ENCODE measurements around the gene WDR82. TPM values are rescaled to one million over a fixed set of nuclear protein-coding genes. Genes with fewer than 3 reads are reported as not detected.

Gene WDR82
- total RNA-seq, 4 donors from 2014 or later, result 49.5 to 60.3 (median 56.3) TPM

DNA sequence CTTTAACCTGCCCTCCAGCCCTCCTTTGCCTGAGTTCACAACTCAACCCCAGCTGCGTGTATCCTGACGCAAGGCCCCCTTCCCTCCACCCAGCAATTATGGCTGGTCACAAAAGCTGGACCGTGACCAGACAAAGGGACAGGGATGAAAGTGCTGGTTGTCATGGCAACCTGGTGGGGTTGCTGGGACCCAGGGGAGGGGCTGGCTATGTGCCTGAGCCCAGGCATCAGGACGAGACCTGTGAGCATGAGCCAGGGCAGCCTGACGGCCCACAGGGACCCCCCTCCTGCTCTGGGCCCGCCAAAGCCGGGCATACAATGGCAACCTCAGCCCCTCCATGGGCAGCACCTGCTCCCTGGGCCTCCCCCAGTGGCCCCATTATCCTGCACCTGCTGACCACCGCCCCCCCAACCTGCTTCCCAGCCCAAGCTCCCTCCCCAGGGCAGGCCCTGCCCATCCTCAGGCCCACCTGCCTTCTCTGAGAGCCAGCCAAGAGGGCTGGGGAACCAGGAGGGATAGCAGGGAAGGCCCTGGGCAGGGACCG, 33.2 kb upstream of the WDR82 start:
- TF ChIP-seq CTCF (IDR thresholded peaks at IDR 0.05) (no peak), POLR2A (IDR thresholded peaks at IDR 0.05) (no peak)
- H3K4me3 ChIP-seq (ENCODE audit: low read depth, poor library complexity, severe bottlenecking), result no peak overlapping the region
- intact Hi-C loops (cut with DNase I; ENCODE audit: low total_unique reads), result no loop called here
- DNase-seq (ENCODE audit: low spot score in 2 of 2), result no peak
- 84 to 95% methylated on average over 4 to 6 of the region's 9 CpGs for WGBS, 2 donors

- 82 to 86% methylated on average over 9 of the region's 9 CpGs for WGBS, 2 donors
- intact Hi-C loops (cut with DNase I; ENCODE audit: low total_unique reads), result no loop called here
- DNase-seq (ENCODE audit: low spot score in 2 of 2), result no peak
- H3K4me3 ChIP-seq (ENCODE audit: low read depth, poor library complexity, severe bottlenecking), result no peak overlapping the region
- TF ChIP-seq POLR2A (IDR thresholded peaks at IDR 0.05) (no peak), CTCF (IDR thresholded peaks at IDR 0.05) (no peak)
These were observed 32.6 kb upstream of the WDR82 start for GRCh38 chr3:52310861-52311575.

- intact Hi-C loops (cut with DNase I; ENCODE audit: low total_unique reads), result loop anchor here (5.0 kb wide), 1 partner anchor 79 kb away; no protein-coding TSS in a partner anchor
- no peak for DNase-seq (ENCODE audit: low spot score in 2 of 2)
- TF ChIP-seq POLR2A (IDR thresholded peaks at IDR 0.05) (no peak), CTCF (IDR thresholded peaks at IDR 0.05) (no peak)
- WGBS, 2 donors, result 74 to 79% methylated on average over 1 of the region's 1 CpG
- H3K4me3 ChIP-seq (ENCODE audit: low read depth, poor library complexity, severe bottlenecking), result no peak overlapping the region
These were observed 29.9 kb upstream of the WDR82 start for GRCh38 chr3:52308308-52308707.

GRCh38 chr3:52306978-52307377, 28.5 kb upstream of the WDR82 start:
- TF ChIP-seq POLR2A (IDR thresholded peaks at IDR 0.05) (no peak), CTCF (IDR thresholded peaks at IDR 0.05) (no peak)
- no peak for DNase-seq (ENCODE audit: low spot score in 2 of 2)
- no peak overlapping the region for H3K4me3 ChIP-seq (ENCODE audit: low read depth, poor library complexity, severe bottlenecking)
- 75 to 100% methylated on average over 3 to 4 of the region's 4 CpGs for WGBS, 2 donors
- intact Hi-C loops (cut with DNase I; ENCODE audit: low total_unique reads), result loop anchor here (5.0 kb wide), 1 partner anchor 80 kb away; no protein-coding TSS in a partner anchor

DNA sequence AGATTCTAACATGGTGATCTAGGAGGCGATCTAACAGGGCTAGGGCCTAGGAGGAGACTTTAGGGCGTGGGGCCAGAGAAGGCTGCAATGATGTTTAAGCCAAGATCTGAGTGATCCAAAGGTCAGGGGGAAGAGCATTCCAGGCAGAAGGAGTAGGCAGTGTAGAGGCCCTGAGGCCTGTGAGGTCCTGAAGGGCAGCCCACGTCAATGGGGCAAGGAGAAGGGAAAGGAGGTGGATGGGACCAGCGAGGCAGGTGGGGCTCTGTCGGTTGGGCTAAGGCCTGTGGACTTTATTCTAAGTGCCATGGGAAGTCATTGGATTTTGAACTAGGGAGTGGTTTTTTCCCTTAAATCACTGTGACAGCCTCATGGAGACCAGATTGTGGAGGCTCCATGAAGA, 27.5 kb upstream of the WDR82 start:
- H3K4me3 ChIP-seq (ENCODE audit: low read depth, poor library complexity, severe bottlenecking), result no peak overlapping the region
- WGBS, 2 donors, result 94 to 100% methylated on average over 5 of the region's 5 CpGs
- DNase-seq (ENCODE audit: low spot score in 2 of 2), result no peak
- intact Hi-C loops (cut with DNase I; ENCODE audit: low total_unique reads), result loop anchor here (5.0 kb wide), 1 partner anchor 81 kb away; no protein-coding TSS in a partner anchor
- no peak for TF ChIP-seq CTCF (IDR thresholded peaks at IDR 0.05)
- TF ChIP-seq POLR2A (IDR thresholded peaks at IDR 0.05), result no peak
